CD8-positive, alpha-beta memory T cell (primary cell): ENCODE data around the gene FOSL1. TPM values are rescaled to one million over a fixed set of nuclear protein-coding genes. Genes with fewer than 3 reads are reported as not detected.

ENCODE experiments used
- CTCF ChIA-PET: fragments of 350-600 bp; sonication (Branson Sonifier 250); formaldehyde crosslinking; loops from one replicate; lab custom pipeline; 2021; ENCODE audit warnings: antibody characterized with exemption; lab: Charles Lee
- POLR2A ChIA-PET: fragments of 350-600 bp; sonication (Branson Sonifier 250); formaldehyde crosslinking; loops from one replicate; lab custom pipeline; 2021; ENCODE audit warnings: antibody characterized with exemption; lab: Charles Lee
- DNase-seq, 5 donors: peaks; one replicate each; pipeline versions ENCODE4 v3.0.0 to v3.0.0-alpha.2; 2020 to 2022; ENCODE audit warnings: mixed read lengths in 1 of 5
- H3K27ac ChIP-seq: one replicate; pipeline ENCODE4 v1.7.0; 2013; ENCODE audit warnings: low read depth, mild to moderate bottlenecking, low read length, moderate library complexity
- H3K27me3 ChIP-seq: 2 replicates; pipeline ENCODE4 v1.7.0; 2013; ENCODE audit warnings: low read length, mild to moderate bottlenecking; ENCODE audit not compliant: insufficient read depth, poor library complexity, severe bottlenecking
- H3K36me3 ChIP-seq: 2 replicates; pipeline ENCODE4 v1.7.0; 2013; ENCODE audit warnings: mild to moderate bottlenecking, low read length, moderate library complexity; ENCODE audit not compliant: insufficient read depth
- H3K4me1 ChIP-seq: 2 replicates; pipeline ENCODE4 v1.7.0; 2013; ENCODE audit warnings: mild to moderate bottlenecking, low read length, moderate library complexity; ENCODE audit not compliant: insufficient read depth
- H3K4me3 ChIP-seq: 2 replicates; pipeline ENCODE4 v1.7.0; 2013; ENCODE audit warnings: mild to moderate bottlenecking, low read length
- H3K9me3 ChIP-seq: 2 replicates; pipeline ENCODE4 v1.7.0; 2013; ENCODE audit warnings: mild to moderate bottlenecking, low read length
- H3K27ac Mint-ChIP-seq, 8 donors: one replicate each; pipeline ENCODE4 v1.8.0; 2020 to 2021; ENCODE audit warnings: mixed read lengths in 8 of 8, mild to moderate bottlenecking in 6 of 8, inconsistent platforms in 3 of 8, moderate library complexity in 3 of 8
- H3K27me3 Mint-ChIP-seq, 2 donors: one replicate each; pipeline ENCODE4 v1.8.0; 2020 to 2021; ENCODE audit warnings: mixed read lengths in 2 of 2, mild to moderate bottlenecking in 1 of 2, moderate library complexity in 1 of 2
- H3K36me3 Mint-ChIP-seq, 3 donors: one replicate each; pipeline ENCODE4 v1.8.0; 2020 to 2021; ENCODE audit warnings: mixed read lengths in 3 of 3, inconsistent platforms in 1 of 3, mild to moderate bottlenecking in 1 of 3
- H3K4me1 Mint-ChIP-seq, 3 donors: one replicate each; pipeline ENCODE4 v1.8.0; 2020 to 2021; ENCODE audit warnings: mixed read lengths in 3 of 3, inconsistent platforms in 1 of 3, mild to moderate bottlenecking in 1 of 3
- H3K4me3 Mint-ChIP-seq, 7 donors: one replicate each; pipeline ENCODE4 v1.8.0; 2020 to 2021; ENCODE audit warnings: mixed read lengths in 7 of 7, mild to moderate bottlenecking in 6 of 7, moderate library complexity in 4 of 7, inconsistent platforms in 2 of 7
- H3K9me3 Mint-ChIP-seq, 5 donors: one replicate each; pipeline ENCODE4 v1.8.0; 2020 to 2022; ENCODE audit warnings: mixed read lengths in 5 of 5, mild to moderate bottlenecking in 3 of 5, moderate library complexity in 2 of 5, inconsistent platforms in 1 of 5
- polyA plus RNA-seq: library from polyadenylated mRNA; unstranded; fragments of 300-500 nt; fragmentation: Illumina TruSeq; gene quantifications from one replicate; pipeline ENCODE4 v1.2.3, GENCODE V29; 2021
- total RNA-seq, 2 experiments: library from RNA; stranded (reverse); gene quantifications; one replicate each; pipeline ENCODE4 v1.2.3, GENCODE V29; 2021

Gene FOSL1
- total and polyA plus RNA-seq, 3 experiments from 2014 or later = 0.51 to 26.9 (median 26.4) TPM

GRCh38 chr11:65944191-65944590 lies 44.0 kb upstream of the FOSL1 start:
- Mint-ChIP-seq H3K36me3 (no peaks in the 10 kb centered on the region), H3K4me3 (no peak overlapping the region), H3K27ac (no peak overlapping the region), H3K27me3 (peaks cover 0 to 4% of the 10 kb centered on the region in 2 donors), H3K9me3 (no peaks in the 10 kb centered on the region), H3K4me1 (no peaks in the 10 kb centered on the region)
- ChIA-PET CTCF (interaction anchor here (1.1 kb wide), 1 partner anchor 78 kb away, joined by 3 read pairs; no protein-coding TSS in a partner anchor), POLR2A (no interaction called here)
- Histone ChIP-seq H3K9me3 (no peaks in the 10 kb centered on the region), H3K27me3 (no peaks in the 10 kb centered on the region), H3K4me3 (no peak overlapping the region), H3K36me3 (no peaks in the 10 kb centered on the region), H3K27ac (no peak overlapping the region), H3K4me1 (no peaks in the 10 kb centered on the region)
- DNase-seq = no peak

- H3K36me3 ChIP-seq = no peaks in the 10 kb centered on the region
- H3K27me3 Mint-ChIP-seq = peaks cover 0 to 12% of the 10 kb centered on the region in 2 donors
- no peaks in the 10 kb centered on the region for H3K4me1 Mint-ChIP-seq
- H3K27me3 ChIP-seq = no peaks in the 10 kb centered on the region
- H3K4me3 Mint-ChIP-seq = no peak overlapping the region
- POLR2A ChIA-PET = interaction anchor here (0.6 kb wide), 1 partner anchor 54 kb away, joined by 3 read pairs; the partner anchor contains the start of gene FIBP
- H3K4me1 ChIP-seq = no peaks in the 10 kb centered on the region
- H3K36me3 Mint-ChIP-seq = no peaks in the 10 kb centered on the region
- no peak overlapping the region for H3K27ac ChIP-seq
- no peaks in the 10 kb centered on the region for H3K9me3 ChIP-seq
- no peaks in the 10 kb centered on the region for H3K9me3 Mint-ChIP-seq
- CTCF ChIA-PET = no interaction called here
- H3K4me3 ChIP-seq = no peak overlapping the region
- DNase-seq = no peak
- H3K27ac Mint-ChIP-seq = no peak overlapping the region
These were observed 42.3 kb upstream of the FOSL1 start for GRCh38 chr11:65942531-65942930.

GRCh38 chr11:65941720-65942310 lies 41.6 kb upstream of the FOSL1 start:
- ChIA-PET CTCF (no interaction called here), POLR2A (interaction anchor here (0.6 kb wide), 1 partner anchor 54 kb away, joined by 3 read pairs; the partner anchor contains the start of gene FIBP)
- Mint-ChIP-seq H3K27me3 (peaks cover 0 to 15% of the 10 kb centered on the region in 2 donors), H3K4me3 (no peak overlapping the region), H3K4me1 (no peaks in the 10 kb centered on the region), H3K9me3 (no peaks in the 10 kb centered on the region), H3K36me3 (no peaks in the 10 kb centered on the region), H3K27ac (peak overlapping the region in 2 of 8 donors; percentile 31 to 90)
- no peaks in the 10 kb centered on the region for H3K36me3 ChIP-seq
- no peak overlapping the region for H3K27ac ChIP-seq
- H3K4me1 ChIP-seq = no peaks in the 10 kb centered on the region
- no peaks in the 10 kb centered on the region for H3K27me3 ChIP-seq
- H3K9me3 ChIP-seq = no peaks in the 10 kb centered on the region
- no peak overlapping the region for H3K4me3 ChIP-seq
- DNase-seq = no peak

DNA sequence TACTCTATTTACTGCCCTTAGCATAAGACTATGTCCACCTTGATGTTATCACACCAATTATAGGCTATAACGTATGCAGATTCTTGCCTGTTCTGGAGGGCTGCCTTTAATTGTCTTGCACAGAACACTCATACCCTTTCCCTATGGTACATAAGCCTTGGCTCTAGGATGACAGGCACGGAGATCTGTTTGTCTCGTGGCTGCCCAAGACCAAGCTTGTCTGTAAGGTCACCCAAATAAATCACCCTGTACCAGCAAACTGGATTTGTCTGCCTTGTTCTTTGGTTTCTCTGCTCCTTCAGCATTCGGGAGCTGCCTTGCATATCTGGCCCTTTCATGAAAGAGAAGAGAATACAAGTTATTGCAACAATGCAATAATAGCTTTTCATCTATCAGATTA lies 37.6 kb upstream of the FOSL1 start:
- Mint-ChIP-seq H3K4me1 (no peaks in the 10 kb centered on the region), H3K9me3 (no peaks in the 10 kb centered on the region), H3K27me3 (peaks cover 1 to 15% of the 10 kb centered on the region in 2 donors), H3K27ac (no peak overlapping the region), H3K4me3 (no peak overlapping the region), H3K36me3 (no peaks in the 10 kb centered on the region)
- DNase-seq = no peak
- Histone ChIP-seq H3K27ac (no peak overlapping the region), H3K36me3 (no peaks in the 10 kb centered on the region), H3K9me3 (no peaks in the 10 kb centered on the region), H3K4me1 (no peaks in the 10 kb centered on the region), H3K4me3 (no peak overlapping the region), H3K27me3 (no peaks in the 10 kb centered on the region)
- CTCF ChIA-PET = interaction anchor here (0.6 to 1.8 kb wide), 2 partner anchors 53 kb away, joined by 3 to 5 read pairs; no protein-coding TSS in a partner anchor
- POLR2A ChIA-PET = no interaction called here

- no peak for DNase-seq
- H3K27ac ChIP-seq = no peak overlapping the region
- Mint-ChIP-seq H3K4me3 (no peak overlapping the region), H3K9me3 (no peaks in the 10 kb centered on the region), H3K27me3 (peaks cover 1 to 11% of the 10 kb centered on the region in 2 donors), H3K36me3 (no peaks in the 10 kb centered on the region), H3K4me1 (peaks cover 1 to 16% (median 7%) of the 10 kb centered on the region in 3 donors), H3K27ac (no peak overlapping the region)
- H3K9me3 ChIP-seq = no peaks in the 10 kb centered on the region
- H3K36me3 ChIP-seq = no peaks in the 10 kb centered on the region
- H3K4me1 ChIP-seq = peaks cover 2% of the 10 kb centered on the region
- CTCF ChIA-PET = interaction anchor here (0.7 to 2.8 kb wide), 3 partner anchors 16 to 49 kb away, joined by 3 to 17 read pairs (median 3); partner anchors contain the start of gene FIBP
- POLR2A ChIA-PET = interaction anchor here (0.6 kb wide), 1 partner anchor 86 kb away, joined by 3 read pairs; no protein-coding TSS in a partner anchor
- H3K4me3 ChIP-seq = no peak overlapping the region
- H3K27me3 ChIP-seq = no peaks in the 10 kb centered on the region
These were observed 33.8 kb upstream of the FOSL1 start for GRCh38 chr11:65934014-65934413.

- no peaks in the 10 kb centered on the region for H3K27me3 ChIP-seq
- H3K4me1 Mint-ChIP-seq = peaks cover 16 to 31% (median 22%) of the 10 kb centered on the region in 3 donors
- no peaks in the 10 kb centered on the region for H3K9me3 ChIP-seq
- H3K4me3 Mint-ChIP-seq = no peak overlapping the region
- no peak overlapping the region for H3K4me3 ChIP-seq
- H3K36me3 ChIP-seq = no peaks in the 10 kb centered on the region
- peaks cover 16% of the 10 kb centered on the region for H3K4me1 ChIP-seq
- ChIA-PET CTCF (interaction anchor here (1.0 to 8.0 kb wide), 3 partner anchors 43 to 51 kb away, joined by 3 to 60 read pairs (median 17); partner anchors contain the start of genes CCDC85B and FIBP), POLR2A (interaction anchor here (0.6 kb wide), 1 partner anchor 46 kb away, joined by 3 read pairs; no protein-coding TSS in a partner anchor)
- H3K27ac Mint-ChIP-seq = no peak overlapping the region
- no peak for DNase-seq
- H3K27me3 Mint-ChIP-seq = peaks cover 1 to 3% of the 10 kb centered on the region in 2 donors
- H3K27ac ChIP-seq = no peak overlapping the region
- no peaks in the 10 kb centered on the region for H3K9me3 Mint-ChIP-seq
- H3K36me3 Mint-ChIP-seq = no peaks in the 10 kb centered on the region
These were observed 32.4 kb upstream of the FOSL1 start for GRCh38 chr11:65932558-65932919.

DNA sequence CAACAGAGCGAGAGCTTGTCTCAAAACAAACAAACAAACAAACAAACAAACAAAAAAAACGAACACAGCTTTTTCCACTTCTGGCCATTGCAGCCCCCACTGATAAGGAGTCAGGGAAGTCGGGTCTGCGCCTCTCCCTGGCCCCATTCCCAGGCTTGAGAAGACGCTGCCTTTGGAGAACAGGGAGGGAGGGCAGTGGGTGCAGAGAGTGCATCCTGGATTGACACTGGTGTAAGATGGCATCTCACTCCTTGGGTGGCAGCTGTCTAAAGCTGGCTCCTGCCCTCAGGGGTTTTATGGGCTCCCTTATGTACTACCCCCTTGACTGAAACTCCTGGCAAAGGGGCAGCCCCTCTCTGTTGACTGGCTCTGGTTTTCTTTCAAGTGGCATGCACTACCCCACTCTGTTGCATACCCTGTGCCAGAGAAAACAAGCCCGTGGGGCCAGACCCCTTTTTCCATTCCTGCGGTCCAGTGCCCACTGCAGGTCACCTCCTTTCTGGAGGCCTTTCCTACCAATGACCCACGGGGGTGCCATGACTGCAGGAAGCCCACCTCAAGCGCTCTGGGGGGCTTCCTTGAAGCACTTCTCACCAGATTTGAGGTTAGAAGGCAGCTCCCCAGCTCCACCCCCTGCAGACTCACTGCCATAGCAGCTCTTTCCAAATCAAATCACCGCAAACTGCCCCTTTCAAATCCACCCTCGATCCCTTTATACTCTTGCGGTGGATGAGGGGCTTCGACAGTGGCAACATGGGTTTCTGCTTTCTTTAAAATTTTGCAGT lies 31.8 kb upstream of the FOSL1 start:
- CTCF ChIA-PET = interaction anchor here (1.0 to 8.0 kb wide), 3 partner anchors 42 to 50 kb away, joined by 3 to 60 read pairs (median 17); partner anchors contain the start of genes CCDC85B and FIBP
- peaks cover 21% of the 10 kb centered on the region for H3K4me1 ChIP-seq
- H3K9me3 Mint-ChIP-seq = no peaks in the 10 kb centered on the region
- H3K4me3 ChIP-seq = no peak overlapping the region
- H3K27ac Mint-ChIP-seq = peak overlapping the region in 1 of 8 donors; percentile 68
- H3K9me3 ChIP-seq = no peaks in the 10 kb centered on the region
- H3K27me3 Mint-ChIP-seq = peaks cover 0 to 1% of the 10 kb centered on the region in 2 donors
- POLR2A ChIA-PET = interaction anchor here (0.6 kb wide), 2 partner anchors 44 to 45 kb away, joined by 3 read pairs; partner anchors contain the start of gene FIBP
- no peaks in the 10 kb centered on the region for H3K36me3 Mint-ChIP-seq
- no peak overlapping the region for H3K27ac ChIP-seq
- no peaks in the 10 kb centered on the region for H3K36me3 ChIP-seq
- peaks cover 22 to 36% (median 26%) of the 10 kb centered on the region in 3 donors for H3K4me1 Mint-ChIP-seq
- peak overlapping the region in 1 of 7 donors; percentile 40 for H3K4me3 Mint-ChIP-seq
- no peaks in the 10 kb centered on the region for H3K27me3 ChIP-seq
- peak in 1 of 5 donors; percentile 48 for DNase-seq
